Measurements from ENCODE around the gene HNF1A. TPM values are rescaled to one million over a fixed set of nuclear protein-coding genes. Genes with fewer than 3 reads are reported as not detected.

The HNF1A gene
- total and polyA plus RNA-seq, 10 of the 15 experiments (the other 5 are each of a cell fraction or from before 2014, with no cell fraction given): 0.10 TPM; not detected in 9

DNA sequence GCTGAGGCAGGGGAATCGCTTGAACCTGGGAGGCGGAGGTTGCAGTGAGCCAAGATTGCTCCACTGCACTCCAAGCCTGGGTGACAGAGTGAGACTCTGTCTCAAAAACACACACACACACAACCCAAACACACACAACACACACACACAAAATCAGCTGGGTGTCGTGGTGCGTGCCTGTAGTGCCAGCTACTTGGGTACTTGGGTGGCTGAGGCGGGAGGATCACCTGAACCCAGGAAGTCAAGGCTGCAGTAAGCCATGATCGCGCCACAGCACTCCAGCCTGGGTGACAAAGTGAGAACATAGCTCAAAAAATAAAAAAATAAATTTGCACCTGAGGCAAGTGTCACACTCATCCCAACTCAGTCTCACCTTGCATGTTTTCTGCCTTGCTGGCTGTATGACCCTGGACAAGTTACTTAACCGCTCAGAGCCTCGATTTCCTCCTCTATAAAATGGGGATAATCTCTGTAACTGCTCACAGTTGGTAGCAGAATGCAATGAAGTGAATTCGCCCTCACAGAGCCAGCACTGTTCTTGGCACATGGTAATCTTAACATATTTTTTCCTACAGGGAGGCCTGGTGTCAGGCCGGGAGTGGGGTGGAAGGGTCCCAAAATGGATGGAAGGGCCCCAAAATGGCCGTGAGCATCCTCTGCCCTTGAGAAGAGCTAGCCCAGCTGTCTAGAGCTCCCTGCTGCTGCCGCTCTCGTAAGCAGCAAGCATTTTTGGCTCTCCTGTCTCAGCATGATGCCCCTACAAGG is 630 bp upstream of the HNF1A start:
- Histone ChIP-seq H3K27me3 (replicated peaks in 1 of 2; ENCODE audit: control insufficient read depth in 2 of 2, insufficient read depth in 2 of 2, low read length in 1 of 2) (no peaks in the 10 kb centered on the region), H2AFZ (ENCODE audit: control insufficient read depth, low read depth, low read length) (no peak overlapping the region), H3K4me2 (ENCODE audit: control insufficient read depth, insufficient read depth) (no peak overlapping the region), H4K20me1 (ENCODE audit: control insufficient read depth, insufficient read depth) (no peaks in the 10 kb centered on the region), H3K36me3 (ENCODE audit: control insufficient read depth in 2 of 2, insufficient read depth in 2 of 2, low read length in 1 of 2) (no peaks in the 10 kb centered on the region), H3K4me1 (ENCODE audit: control insufficient read depth, insufficient read depth, low read length) (no peaks in the 10 kb centered on the region), H3K9ac (ENCODE audit: control insufficient read depth, insufficient read depth, low read length) (no peak overlapping the region), H3K27ac (ENCODE audit: control insufficient read depth, insufficient read depth) (no peak overlapping the region), H3K9me3 (replicated peaks; ENCODE audit: control insufficient read depth, insufficient read depth, low read length) (no peaks in the 10 kb centered on the region), H3K4me3 (no peak overlapping the region), H3K79me2 (ENCODE audit: control insufficient read depth, insufficient read depth, low read length) (no peaks in the 10 kb centered on the region)
- no TSS peak for BruUV-seq (replicated peaks)
- TF ChIP-seq LARP7 (IDR thresholded peaks at IDR 0.05): no peak
- 0 out of 2 replicates have a peak, but pooled peaks have one; percentile 18 for TF ChIP-seq YY1 (IDR thresholded peaks at IDR 0.05; ENCODE audit: low read depth, low read length)
- TF ChIP-seq BHLHE40 (IDR thresholded peaks at IDR 0.05; ENCODE audit: borderline replicate concordance in 1 of 2, low read depth in 2 of 2, low read length in 1 of 2): no peak
- intact Hi-C loops (cut with micrococcal nuclease; ENCODE audit: unreplicated experiment) (no loop called here), in situ Hi-C loops (cut with MboI) (no loop called here)
- ChIA-PET RAD21 (ENCODE audit: unreplicated experiment) (interaction anchor here (1.0 kb wide), 1 partner anchor 246 kb away, joined by 5 read pairs; no protein-coding TSS in a partner anchor), SMC1A (ENCODE audit: uncharacterized antibody, unreplicated experiment) (no interaction called here), POLR2A (interaction anchor here (0.6 kb wide), 1 partner anchor 335 kb away, joined by 3 read pairs; no protein-coding TSS in a partner anchor), CTCF (interaction anchor here (0.6 to 0.9 kb wide), 4 partner anchors 32 to 1532 kb away, joined by 3 to 4 read pairs (median 3); no protein-coding TSS in a partner anchor)
- 46% methylated on average over 14 of the region's 14 CpGs for WGBS (ENCODE audit: insufficient coverage, insufficient replicate concordance, low lambda C conversion rate, missing lambda C conversion rate)
- FAIRE-seq (peak; percentile 62), ATAC-seq (no peak), DNase-seq (ENCODE audit: low read depth, low spot score) (no peak)

DNA sequence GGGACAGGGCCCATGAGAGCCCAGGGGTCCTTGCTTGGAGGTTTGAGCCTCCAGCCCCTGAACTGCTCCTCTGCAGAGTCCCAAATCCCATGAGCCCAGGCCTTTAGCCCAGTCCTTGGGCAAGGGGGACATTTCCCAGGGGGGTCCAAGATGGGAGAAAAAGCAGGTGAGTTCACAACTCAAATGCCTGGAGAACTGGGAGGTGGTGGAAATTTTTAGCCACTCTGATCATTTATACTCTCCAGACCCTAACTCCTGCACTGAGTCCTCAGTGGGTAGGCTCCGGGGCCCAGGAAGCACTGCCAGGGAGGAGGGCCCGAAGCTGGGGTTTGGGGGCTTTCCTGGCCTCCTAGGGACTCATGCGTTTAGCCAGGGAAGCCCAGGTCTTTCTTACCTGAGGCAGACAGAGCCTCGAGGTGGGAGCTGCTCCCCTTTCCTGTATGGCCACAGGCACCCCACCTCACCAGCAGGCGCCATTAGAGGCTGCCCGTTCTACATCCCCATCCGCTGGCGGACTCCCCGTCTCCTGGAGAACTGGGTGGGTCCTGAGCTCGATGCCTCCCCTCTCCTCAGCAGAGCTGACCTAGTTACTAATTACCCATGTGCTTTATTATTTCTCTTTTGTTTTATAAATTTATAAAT is 998 bp downstream of the HNF1A start:
- DNase-seq (ENCODE audit: low read depth, low spot score) (no peak), ATAC-seq (no peak), FAIRE-seq (no peak)
- Histone ChIP-seq H3K9me3 (replicated peaks; ENCODE audit: control insufficient read depth, insufficient read depth, low read length) (no peaks in the 10 kb centered on the region), H3K4me2 (ENCODE audit: control insufficient read depth, insufficient read depth) (no peak overlapping the region), H3K4me3 (no peak overlapping the region), H3K27me3 (replicated peaks in 1 of 2; ENCODE audit: control insufficient read depth in 2 of 2, insufficient read depth in 2 of 2, low read length in 1 of 2) (no peaks in the 10 kb centered on the region), H3K4me1 (ENCODE audit: control insufficient read depth, insufficient read depth, low read length) (no peaks in the 10 kb centered on the region), H3K36me3 (ENCODE audit: control insufficient read depth in 2 of 2, insufficient read depth in 2 of 2, low read length in 1 of 2) (no peaks in the 10 kb centered on the region), H3K9ac (ENCODE audit: control insufficient read depth, insufficient read depth, low read length) (no peak overlapping the region), H4K20me1 (ENCODE audit: control insufficient read depth, insufficient read depth) (no peaks in the 10 kb centered on the region), H2AFZ (ENCODE audit: control insufficient read depth, low read depth, low read length) (no peak overlapping the region), H3K27ac (ENCODE audit: control insufficient read depth, insufficient read depth) (no peak overlapping the region), H3K79me2 (ENCODE audit: control insufficient read depth, insufficient read depth, low read length) (no peaks in the 10 kb centered on the region)
- POLR2A ChIA-PET: no interaction called here
- BruUV-seq (replicated peaks): no TSS peak
- SMC1A ChIA-PET (ENCODE audit: uncharacterized antibody, unreplicated experiment): no interaction called here
- RAD21 ChIA-PET (ENCODE audit: unreplicated experiment): interaction anchor here (2.6 kb wide), 1 partner anchor 8 kb away, joined by 7 read pairs; no protein-coding TSS in a partner anchor
- intact Hi-C loops (cut with micrococcal nuclease; ENCODE audit: unreplicated experiment): no loop called here
- in situ Hi-C loops (cut with MboI): no loop called here
- WGBS (ENCODE audit: insufficient coverage, insufficient replicate concordance, low lambda C conversion rate, missing lambda C conversion rate): 31% methylated on average over 10 of the region's 10 CpGs
- TF ChIP-seq ZNF207 (IDR thresholded peaks at IDR 0.05; ENCODE audit: borderline replicate concordance) (no peak), KLF5 (IDR thresholded peaks at IDR 0.05; ENCODE audit: partially characterized antibody) (no peak), ETV6 (conservative IDR thresholded peaks at IDR 0.05 in 1 of 2, IDR thresholded peaks at IDR 0.05 in 1 of 2; ENCODE audit: borderline replicate concordance in 1 of 2, low read depth in 1 of 2) (no peak), EP300 (IDR thresholded peaks at IDR 0.05; ENCODE audit: borderline replicate concordance in 1 of 2, control insufficient read depth in 1 of 2, low read depth in 2 of 2, low read length in 2 of 2) (no peak), BMI1 (IDR thresholded peaks at IDR 0.05; ENCODE audit: borderline replicate concordance) (no peak)
- CTCF ChIA-PET: interaction anchor here (1.4 kb wide), 1 partner anchor 81 kb away, joined by 6 read pairs; no protein-coding TSS in a partner anchor

All from GM12878 (cell line).